DMS114 treated with DMSO at 0.1 percent for 48 hours (cell line): ENCODE data around the gene SFT2D3.

ENCODE experiments used
- DNase-seq: peaks from one replicate; lab custom pipeline; 2025; ENCODE audit not compliant: unreplicated experiment; lab: John Stamatoyannopoulos, UW

Gene SFT2D3

GRCh38 chr2:127706215-127706990, 5.1 kb downstream of the SFT2D3 start:
- DNase-seq, result no peak

DNA sequence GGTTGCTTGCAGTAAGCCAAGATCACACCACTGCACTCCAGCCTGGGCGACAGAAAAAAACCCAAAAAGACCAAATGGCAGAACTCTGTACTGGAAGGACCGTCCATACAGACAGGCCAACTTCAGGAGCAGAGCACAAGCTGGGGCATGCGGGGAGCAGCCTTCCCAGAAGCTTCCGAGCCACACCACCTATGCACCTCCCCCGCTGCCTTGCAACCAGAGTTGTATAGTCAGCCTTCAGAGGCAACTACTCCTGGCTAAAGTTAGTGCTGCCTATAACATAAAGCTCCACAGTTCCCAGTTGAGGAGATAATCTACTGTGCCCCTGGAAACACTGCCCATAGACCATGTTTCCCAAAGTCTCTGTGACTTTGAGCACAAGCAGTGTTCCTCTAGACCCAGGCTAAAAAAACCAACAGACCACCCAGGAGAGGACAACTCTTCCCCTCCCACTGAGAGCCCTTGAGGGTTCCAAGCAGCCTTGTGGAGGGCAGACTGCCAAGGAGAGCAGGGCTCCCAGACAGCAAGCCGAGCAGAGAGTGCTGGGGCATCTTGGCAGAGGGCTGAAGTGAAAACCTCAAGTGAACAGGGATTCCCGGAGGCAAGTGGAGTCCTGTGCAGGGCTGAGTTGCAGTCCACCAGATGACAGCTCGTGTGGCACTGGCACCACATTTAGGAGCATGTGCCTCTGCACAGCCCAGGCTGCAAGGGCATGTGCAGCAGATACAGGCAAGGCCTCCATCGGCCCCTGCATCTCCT, 6.8 kb downstream of the SFT2D3 start:
- DNase-seq, result no peak

DNA sequence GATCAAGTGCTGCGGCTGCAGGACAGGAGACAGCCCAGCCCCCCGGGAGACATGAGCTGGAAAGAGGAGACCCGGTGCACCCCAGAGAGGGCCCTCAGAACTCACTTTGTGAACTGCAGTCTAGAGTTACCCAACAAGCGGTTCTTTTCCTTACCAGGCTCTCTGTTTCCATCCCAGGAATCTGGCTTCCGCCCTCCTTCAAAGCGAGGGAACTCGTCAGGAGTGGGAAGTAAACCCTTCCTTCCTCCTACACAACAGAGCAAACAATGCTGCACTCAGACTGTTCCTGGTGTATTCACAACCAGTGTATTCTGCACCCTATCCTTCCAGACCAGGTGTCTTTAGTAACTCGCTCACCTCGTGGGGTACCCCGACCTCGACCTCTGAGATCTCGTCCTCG, 8.0 kb downstream of the SFT2D3 start:
- DNase-seq, result no peak

DNA sequence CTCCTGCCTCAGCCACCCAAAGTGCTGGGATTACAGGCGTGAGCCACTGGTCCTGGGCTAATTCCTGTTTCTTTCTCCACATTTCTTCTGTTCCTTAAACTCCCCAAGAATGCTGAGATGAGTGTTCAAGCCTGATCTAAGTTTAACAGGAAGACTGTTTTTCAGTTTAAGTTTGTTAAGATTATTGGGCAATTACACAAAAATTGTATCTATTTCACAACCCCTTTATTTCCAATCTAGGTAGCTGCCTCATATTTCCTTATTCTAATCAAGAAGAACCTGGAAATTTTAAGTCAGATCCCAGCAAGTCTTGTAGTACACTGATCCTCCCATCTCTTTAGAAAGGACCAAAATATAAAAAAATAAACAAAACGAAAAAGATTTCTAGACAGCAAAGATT, 11.7 kb downstream of the SFT2D3 start:
- no peak for DNase-seq

- no peak for DNase-seq
These were observed 12.3 kb downstream of the SFT2D3 start for GRCh38 chr2:127713562-127713961.

DNA sequence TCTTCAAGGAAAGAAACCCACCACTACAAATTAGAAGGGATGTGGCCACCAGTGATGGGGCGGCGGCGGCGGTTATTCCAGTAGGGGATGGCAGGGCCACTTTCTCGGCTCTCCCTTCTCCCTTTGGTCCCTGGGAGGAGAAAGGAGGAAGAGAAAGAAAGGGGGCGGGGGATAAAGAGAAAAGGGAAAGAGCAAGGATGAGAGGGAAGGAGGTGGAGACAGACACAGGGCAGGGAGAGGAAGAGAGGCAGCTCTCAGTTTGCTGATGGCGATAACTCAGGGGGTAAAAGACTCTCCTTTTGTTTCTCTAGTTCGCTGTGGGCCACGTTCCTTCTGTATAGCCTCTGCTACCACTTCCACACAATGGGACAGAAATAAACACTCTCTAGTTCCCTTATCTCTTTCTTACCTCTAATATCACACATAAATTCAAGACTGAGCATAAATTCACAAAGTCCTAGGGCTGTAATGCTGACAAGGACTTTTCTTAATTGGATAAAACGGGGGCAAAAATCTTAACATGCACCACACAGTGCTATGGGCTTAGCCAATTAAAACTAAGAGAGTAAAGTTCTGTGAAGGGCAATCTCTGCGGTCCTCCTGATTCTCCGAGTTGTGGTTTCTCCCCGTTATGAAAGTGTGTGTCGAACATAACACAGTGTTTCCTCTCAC, 14.6 kb downstream of the SFT2D3 start:
- no peak for DNase-seq

DNA sequence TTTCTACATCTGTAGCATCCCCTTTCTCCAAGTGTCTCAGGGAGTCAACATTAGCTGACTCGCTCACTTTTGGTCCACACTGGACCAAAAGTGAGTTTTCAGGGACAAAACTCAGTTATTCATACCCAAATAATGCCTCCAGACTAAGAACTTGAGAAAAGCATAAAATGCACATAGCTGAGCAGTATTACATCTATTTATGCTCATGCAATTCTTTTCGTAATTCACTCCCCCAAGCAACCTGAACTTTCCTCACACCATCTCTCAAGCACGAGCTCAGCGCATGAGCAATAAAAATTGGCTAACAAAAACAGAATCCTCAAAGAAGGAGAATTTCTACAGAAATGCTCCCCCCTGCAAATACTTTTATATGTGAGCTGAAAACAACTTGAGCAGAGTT, 17.0 kb downstream of the SFT2D3 start:
- DNase-seq, result no peak

GRCh38 chr2:127719301-127720218, 18.3 kb downstream of the SFT2D3 start:
- no peak for DNase-seq

GRCh38 chr2:127721311-127721977, 20.1 kb downstream of the SFT2D3 start:
- no peak for DNase-seq

DNA sequence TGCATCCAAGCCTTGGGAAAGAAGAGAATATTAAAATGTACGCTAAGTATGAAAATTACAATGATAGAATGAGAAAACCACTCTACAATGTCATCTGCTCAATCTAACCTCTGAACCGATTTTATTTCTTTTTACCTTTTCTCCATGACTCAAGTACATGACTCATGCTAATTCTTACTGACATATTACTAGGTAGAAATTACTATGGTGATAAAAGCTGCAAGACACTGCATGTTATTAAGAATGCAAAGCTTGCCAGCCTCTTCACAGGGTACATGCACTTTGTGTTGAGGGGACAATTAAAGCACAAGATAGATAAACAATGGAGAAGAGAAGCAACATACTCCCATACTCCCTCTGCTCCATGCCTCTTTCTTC, 20.7 kb downstream of the SFT2D3 start:
- no peak for DNase-seq

GRCh38 chr2:127722807-127723206, 21.5 kb downstream of the SFT2D3 start:
- DNase-seq, result no peak

DNA sequence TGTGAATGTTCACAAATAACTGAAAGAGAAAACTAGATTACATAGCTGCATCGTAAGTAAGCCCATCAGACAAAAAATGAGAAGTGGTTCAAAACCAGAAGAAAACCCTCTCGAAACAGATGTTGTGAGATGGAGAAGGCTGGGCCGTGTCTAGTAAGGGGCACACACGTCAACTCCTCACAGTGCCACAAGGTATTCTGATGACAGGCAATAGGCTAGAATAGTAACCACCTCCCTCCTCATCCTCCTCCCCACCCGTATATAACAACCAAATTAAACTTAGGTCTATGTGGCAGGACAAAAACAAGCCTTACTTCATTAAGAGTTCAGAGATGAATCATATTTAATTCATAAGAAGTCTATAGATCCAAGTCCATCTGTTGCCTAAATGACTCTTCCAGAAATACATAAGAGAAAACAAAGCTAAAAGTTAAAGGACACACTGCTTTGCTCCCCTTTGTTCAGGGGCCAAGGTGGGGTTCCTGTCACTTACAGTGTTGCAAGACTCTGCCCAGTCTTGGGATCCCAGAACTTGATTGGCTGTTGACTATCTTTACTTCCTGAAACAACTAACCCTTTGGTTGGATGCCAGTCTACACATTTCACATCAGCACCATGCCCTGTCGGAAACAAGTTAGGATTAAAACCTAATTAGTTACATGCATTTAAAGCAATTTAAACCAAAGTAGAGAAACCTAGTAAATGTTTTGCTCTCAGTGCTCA, 25.0 kb downstream of the SFT2D3 start:
- DNase-seq, result no peak

- no peak for DNase-seq
These were observed 32.0 kb downstream of the SFT2D3 start for GRCh38 chr2:127733113-127733815.

DNA sequence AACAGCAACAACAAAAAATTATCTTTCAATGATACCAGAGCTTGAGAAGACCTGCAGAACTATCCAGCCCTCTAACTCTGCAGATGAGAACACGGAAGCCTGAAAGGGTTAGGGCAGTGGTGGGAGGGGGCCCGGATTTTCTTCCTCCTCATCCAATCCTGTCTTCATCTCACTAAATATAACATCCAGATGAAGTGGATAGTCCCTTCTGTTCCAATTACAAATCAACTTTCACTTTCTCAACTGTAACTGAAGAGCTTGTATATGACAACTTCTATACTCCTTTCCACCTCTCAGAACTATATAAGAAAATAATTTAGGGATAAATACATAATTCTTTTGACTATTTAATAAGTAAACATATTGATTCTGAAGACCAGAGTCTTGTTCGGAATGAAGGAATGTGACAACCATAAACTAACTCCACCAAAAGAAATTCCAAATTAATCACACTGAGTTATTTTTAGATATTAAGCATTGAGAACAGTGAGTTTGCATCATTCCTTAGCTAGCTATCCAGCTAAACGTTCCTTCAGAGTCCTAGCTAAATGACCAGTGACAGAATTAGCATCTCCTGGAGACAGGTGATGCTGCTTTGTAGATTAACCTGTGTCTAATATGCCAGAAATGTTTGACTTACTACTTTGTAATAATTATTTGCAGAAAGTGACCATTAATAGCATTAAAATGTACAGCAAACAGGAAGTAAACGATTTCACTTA, 32.7 kb downstream of the SFT2D3 start:
- DNase-seq, result no peak

DNA sequence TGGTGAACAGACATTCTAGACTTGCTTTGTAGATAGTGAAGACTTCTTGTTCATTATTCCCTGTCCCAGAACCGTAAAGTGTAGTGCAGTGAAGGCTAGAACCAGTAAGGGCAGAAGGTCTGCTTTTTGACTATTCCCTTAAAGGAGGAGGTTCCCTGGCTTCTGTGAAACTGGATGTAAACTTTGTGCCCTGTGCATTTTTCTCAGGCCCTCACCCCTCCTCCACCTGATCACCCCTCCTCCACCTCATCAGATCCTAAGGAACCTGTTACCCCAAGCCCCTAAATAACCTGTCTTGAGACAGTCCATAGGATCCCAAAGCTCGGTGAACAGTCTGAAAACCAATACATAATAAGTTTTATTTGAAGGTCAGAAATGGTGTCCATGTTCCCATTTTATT, 33.7 kb downstream of the SFT2D3 start:
- DNase-seq, result no peak

DNA sequence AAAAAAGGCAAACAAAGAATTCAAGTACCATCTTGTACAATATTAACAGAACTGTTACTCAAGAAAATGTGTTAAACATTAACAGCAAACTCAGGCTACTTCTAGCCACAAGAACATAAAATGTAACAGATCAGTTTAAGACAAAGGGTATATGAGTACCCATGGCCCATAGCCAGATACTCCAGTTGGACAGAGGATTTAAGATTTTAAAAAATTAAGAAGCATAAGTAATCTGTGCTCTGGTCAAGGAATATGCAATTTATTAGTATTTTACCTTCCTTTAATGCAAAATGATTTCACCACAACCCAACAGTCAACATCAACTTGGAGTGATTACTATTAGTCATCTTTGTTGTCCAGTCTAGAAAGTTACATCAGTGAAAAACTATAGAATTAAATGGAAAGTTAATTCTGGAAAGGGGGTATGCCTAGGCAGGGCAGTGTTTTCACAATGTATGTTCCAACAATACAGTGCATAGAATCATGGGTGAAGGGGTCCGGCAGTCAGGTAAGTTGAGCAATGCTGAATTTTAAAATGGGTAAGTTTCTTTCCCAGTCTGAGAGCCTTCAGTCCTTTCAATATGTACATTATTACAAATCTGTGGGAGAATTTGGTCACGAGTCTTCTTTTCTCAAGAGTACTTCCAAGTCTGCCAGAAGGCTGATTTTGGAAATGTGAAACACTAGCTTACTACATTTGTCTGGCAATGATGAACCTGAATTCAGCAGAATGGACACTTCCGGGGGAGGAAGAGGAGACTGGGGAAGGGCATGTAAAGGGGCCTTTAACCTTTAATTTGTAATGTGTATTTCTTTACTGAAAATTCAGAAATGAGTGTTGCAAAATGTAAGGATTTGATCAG, 34.5 kb downstream of the SFT2D3 start:
- DNase-seq, result no peak

- DNase-seq, result no peak
These were observed 36.6 kb downstream of the SFT2D3 start for GRCh38 chr2:127737892-127738291.

DNA sequence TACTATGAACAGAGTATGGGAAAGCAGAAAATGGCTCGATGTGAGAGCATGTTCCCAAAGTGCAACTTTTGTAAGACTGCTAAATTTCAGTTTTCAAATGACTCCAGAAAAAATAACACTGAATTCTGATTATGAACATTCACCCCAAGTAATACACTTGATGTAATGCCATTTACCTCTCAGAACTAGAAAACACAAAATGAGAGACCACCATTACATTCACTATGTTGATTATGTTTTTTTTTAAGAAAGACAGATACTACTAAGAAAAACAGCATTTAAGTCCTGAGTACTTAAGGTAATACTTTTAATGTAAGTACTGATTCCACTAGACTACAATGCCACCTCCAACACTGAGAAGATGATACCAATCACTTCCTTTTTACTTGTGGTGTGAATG, 38.5 kb downstream of the SFT2D3 start:
- no peak for DNase-seq
